Suprapubic skin (tissue), 4 donors: ENCODE measurements around the gene VEGFA.
A peak's percentile ranks its signal among the peaks of the same experiment; 100 is the strongest.

Source experiments
- EP300 ChIP-seq: sonication (generic); formaldehyde crosslinking; IDR thresholded peaks from one replicate; pipeline ENCODE4 v1.6.1; 2017; ENCODE audit warnings: antibody characterized with exemption
- POLR2A ChIP-seq, 2 donors: fragments of 450-650 bp; IDR thresholded peaks; one replicate each; pipeline ENCODE4 v1.6.1; 2017; ENCODE audit warnings: antibody characterized with exemption in 2 of 2, mild to moderate bottlenecking in 2 of 2, moderate library complexity in 2 of 2
- POLR2AphosphoS5 ChIP-seq, 3 donors: sonication (generic); formaldehyde crosslinking; IDR thresholded peaks; one replicate each; pipeline ENCODE4 v1.6.1; 2017; ENCODE audit warnings: antibody characterized with exemption in 3 of 3
- TF ChIP-seq, protein P1 (sequence below), 2 donors: fragments of 200-600 bp in 1 of 2; fragments of 450-650 bp in 1 of 2; sonication (generic) in 1 of 2; IDR thresholded peaks; one replicate each; pipeline ENCODE4 v1.5.1; 2016 to 2019; ENCODE audit warnings: antibody characterized with exemption in 2 of 2, mild to moderate bottlenecking in 1 of 2, moderate library complexity in 1 of 2

DNA sequence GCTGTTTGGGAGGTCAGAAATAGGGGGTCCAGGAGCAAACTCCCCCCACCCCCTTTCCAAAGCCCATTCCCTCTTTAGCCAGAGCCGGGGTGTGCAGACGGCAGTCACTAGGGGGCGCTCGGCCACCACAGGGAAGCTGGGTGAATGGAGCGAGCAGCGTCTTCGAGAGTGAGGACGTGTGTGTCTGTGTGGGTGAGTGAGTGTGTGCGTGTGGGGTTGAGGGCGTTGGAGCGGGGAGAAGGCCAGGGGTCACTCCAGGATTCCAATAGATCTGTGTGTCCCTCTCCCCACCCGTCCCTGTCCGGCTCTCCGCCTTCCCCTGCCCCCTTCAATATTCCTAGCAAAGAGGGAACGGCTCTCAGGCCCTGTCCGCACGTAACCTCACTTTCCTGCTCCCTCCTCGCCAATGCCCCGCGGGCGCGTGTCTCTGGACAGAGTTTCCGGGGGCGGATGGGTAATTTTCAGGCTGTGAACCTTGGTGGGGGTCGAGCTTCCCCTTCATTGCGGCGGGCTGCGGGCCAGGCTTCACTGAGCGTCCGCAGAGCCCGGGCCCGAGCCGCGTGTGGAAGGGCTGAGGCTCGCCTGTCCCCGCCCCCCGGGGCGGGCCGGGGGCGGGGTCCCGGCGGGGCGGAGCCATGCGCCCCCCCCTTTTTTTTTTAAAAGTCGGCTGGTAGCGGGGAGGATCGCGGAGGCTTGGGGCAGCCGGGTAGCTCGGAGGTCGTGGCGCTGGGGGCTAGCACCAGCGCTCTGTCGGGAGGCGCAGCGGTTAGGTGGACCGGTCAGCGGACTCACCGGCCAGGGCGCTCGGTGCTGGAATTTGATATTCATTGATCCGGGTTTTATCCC is at the start of gene VEGFA:
- no peak for TF ChIP-seq POLR2AphosphoS5 (IDR thresholded peaks at IDR 0.05)
- TF ChIP-seq, protein P1, sequence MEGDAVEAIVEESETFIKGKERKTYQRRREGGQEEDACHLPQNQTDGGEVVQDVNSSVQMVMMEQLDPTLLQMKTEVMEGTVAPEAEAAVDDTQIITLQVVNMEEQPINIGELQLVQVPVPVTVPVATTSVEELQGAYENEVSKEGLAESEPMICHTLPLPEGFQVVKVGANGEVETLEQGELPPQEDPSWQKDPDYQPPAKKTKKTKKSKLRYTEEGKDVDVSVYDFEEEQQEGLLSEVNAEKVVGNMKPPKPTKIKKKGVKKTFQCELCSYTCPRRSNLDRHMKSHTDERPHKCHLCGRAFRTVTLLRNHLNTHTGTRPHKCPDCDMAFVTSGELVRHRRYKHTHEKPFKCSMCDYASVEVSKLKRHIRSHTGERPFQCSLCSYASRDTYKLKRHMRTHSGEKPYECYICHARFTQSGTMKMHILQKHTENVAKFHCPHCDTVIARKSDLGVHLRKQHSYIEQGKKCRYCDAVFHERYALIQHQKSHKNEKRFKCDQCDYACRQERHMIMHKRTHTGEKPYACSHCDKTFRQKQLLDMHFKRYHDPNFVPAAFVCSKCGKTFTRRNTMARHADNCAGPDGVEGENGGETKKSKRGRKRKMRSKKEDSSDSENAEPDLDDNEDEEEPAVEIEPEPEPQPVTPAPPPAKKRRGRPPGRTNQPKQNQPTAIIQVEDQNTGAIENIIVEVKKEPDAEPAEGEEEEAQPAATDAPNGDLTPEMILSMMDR (IDR thresholded peaks at IDR 0.05) = peak; percentile 96 to 97
- no peak for TF ChIP-seq POLR2A (IDR thresholded peaks at IDR 0.05)
- no peak for TF ChIP-seq EP300
